HepG2 (cell line): ENCODE data around the gene PHLPP2. TPM values are rescaled to one million over a fixed set of nuclear protein-coding genes. Genes with fewer than 3 reads are reported as not detected.

Experiments
- ESRRA ChIP-seq: sonication (generic); formaldehyde crosslinking; IDR thresholded peaks from 2 replicates; pipeline ENCODE4 v1.5.1; 2020; ENCODE audit warnings: mild to moderate bottlenecking, low read depth, missing genetic modification reagents
- HNF4A ChIP-seq: sonication (generic); formaldehyde crosslinking; IDR thresholded peaks from 2 replicates; pipeline ENCODE4 v1.4.0; 2020; ENCODE audit warnings: missing genetic modification reagents
- MED1 ChIP-seq: sonication (generic); formaldehyde crosslinking; IDR thresholded peaks from 2 replicates; pipeline ENCODE4 v1.4.0; 2020; ENCODE audit warnings: missing genetic modification reagents
- TARDBP ChIP-seq: sonication (generic); formaldehyde crosslinking; IDR thresholded peaks from 2 replicates; pipeline ENCODE4 v1.8.0; 2022; ENCODE audit warnings: mild to moderate bottlenecking, missing genetic modification reagents
- THYN1 ChIP-seq: sonication (generic); formaldehyde crosslinking; IDR thresholded peaks from 2 replicates; pipeline ENCODE4 v1.8.1; 2023; ENCODE audit warnings: low read depth, mild to moderate bottlenecking, moderate library complexity, missing genetic modification reagents, borderline replicate concordance
- ZNF121 ChIP-seq: sonication (generic); formaldehyde crosslinking; IDR thresholded peaks from 2 replicates; pipeline ENCODE4 v1.5.0; 2020; ENCODE audit warnings: mild to moderate bottlenecking, missing genetic modification reagents
- ZNF337 ChIP-seq: sonication (generic); formaldehyde crosslinking; IDR thresholded peaks from 2 replicates; pipeline ENCODE4 v1.5.1; 2020; ENCODE audit warnings: missing genetic modification reagents, low read depth, mild to moderate bottlenecking, borderline replicate concordance
- ZNF816 ChIP-seq: sonication (generic); formaldehyde crosslinking; IDR thresholded peaks from 2 replicates; pipeline ENCODE4 v1.8.0; 2022; ENCODE audit warnings: missing genetic modification reagents, mild to moderate bottlenecking, borderline replicate concordance
- polyA plus RNA-seq, 8 experiments: library from polyadenylated mRNA; depleted of rRNA in 3 of 8; stranded (reverse) in 7 of 8; unstranded in 1 of 8; fragments of >200 nt; fragmentation: Illumina TruSeq in 4 of 8; extraction: Trizol in 4 of 8; gene quantifications; 2 replicates each; pipeline versions ENCODE4 v1.2.1 to v1.2.3, GENCODE V29; 2011 to 2016; ENCODE audit warnings: low read depth in 4 of 8, missing spikeins in 1 of 8, mixed read lengths in 1 of 8; ENCODE audit not compliant: insufficient read depth in 1 of 8
- total RNA-seq, 5 experiments: library from RNA; depleted of rRNA; stranded (reverse); fragments of >200 nt; fragmentation: Illumina TruSeq; extraction: Trizol; gene quantifications; 2 replicates each; pipeline ENCODE4 v1.2.3, GENCODE V29; 2016; ENCODE audit warnings: low read depth in 1 of 5
- TF ChIP-seq, protein P1 (sequence below): sonication (generic); formaldehyde crosslinking; conservative IDR thresholded peaks from 2 replicates; pipeline ENCODE4 v1.4.0; 2020; ENCODE audit warnings: mild to moderate bottlenecking, missing genetic modification reagents, moderate library complexity
- TF ChIP-seq, protein P2 (sequence below): IDR thresholded peaks from 2 replicates; pipeline ENCODE4 v1.4.0; 2020; ENCODE audit warnings: mild to moderate bottlenecking, missing genetic modification reagents
- TF ChIP-seq, protein P3 (sequence below): sonication (generic); formaldehyde crosslinking; conservative IDR thresholded peaks from 2 replicates; pipeline ENCODE4 v1.8.0; 2022; ENCODE audit warnings: mild to moderate bottlenecking, moderate library complexity, missing genetic modification reagents
- TF ChIP-seq, protein P4 (sequence below): sonication (generic); formaldehyde crosslinking; IDR thresholded peaks from 2 replicates; pipeline ENCODE4 v1.4.0; 2020; ENCODE audit warnings: missing genetic modification reagents
- TF ChIP-seq, protein P5 (sequence below): sonication (generic); formaldehyde crosslinking; IDR thresholded peaks from 2 replicates; pipeline ENCODE4 v1.4.0; 2020; ENCODE audit warnings: missing genetic modification reagents

PHLPP2 gene
- total and polyA plus RNA-seq, 2 of the 13 experiments (the other 11 are each of a cell fraction or from before 2014, with no cell fraction given): 8.9 TPM

DNA sequence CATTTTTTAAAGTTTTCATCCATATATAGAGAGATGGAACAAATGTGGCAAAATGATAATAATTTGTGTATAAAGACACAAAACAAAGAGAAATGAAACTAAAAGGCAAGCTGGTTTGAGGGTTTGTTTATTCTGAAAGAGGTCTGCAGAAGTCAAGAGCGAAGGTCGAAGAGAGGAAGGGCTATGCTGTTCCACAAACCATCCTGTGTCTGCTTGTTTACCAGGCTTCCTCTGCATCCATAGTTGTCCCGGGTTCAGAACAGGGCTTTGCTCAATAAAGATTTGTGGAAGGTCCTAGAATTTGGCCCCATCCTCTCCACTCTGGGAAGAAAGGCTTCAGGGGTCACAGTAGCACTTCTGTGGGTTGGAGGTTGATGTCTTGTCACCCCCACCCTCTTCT lies 100.9 kb downstream of the PHLPP2 start (continued):
- TF ChIP-seq, protein P1, sequence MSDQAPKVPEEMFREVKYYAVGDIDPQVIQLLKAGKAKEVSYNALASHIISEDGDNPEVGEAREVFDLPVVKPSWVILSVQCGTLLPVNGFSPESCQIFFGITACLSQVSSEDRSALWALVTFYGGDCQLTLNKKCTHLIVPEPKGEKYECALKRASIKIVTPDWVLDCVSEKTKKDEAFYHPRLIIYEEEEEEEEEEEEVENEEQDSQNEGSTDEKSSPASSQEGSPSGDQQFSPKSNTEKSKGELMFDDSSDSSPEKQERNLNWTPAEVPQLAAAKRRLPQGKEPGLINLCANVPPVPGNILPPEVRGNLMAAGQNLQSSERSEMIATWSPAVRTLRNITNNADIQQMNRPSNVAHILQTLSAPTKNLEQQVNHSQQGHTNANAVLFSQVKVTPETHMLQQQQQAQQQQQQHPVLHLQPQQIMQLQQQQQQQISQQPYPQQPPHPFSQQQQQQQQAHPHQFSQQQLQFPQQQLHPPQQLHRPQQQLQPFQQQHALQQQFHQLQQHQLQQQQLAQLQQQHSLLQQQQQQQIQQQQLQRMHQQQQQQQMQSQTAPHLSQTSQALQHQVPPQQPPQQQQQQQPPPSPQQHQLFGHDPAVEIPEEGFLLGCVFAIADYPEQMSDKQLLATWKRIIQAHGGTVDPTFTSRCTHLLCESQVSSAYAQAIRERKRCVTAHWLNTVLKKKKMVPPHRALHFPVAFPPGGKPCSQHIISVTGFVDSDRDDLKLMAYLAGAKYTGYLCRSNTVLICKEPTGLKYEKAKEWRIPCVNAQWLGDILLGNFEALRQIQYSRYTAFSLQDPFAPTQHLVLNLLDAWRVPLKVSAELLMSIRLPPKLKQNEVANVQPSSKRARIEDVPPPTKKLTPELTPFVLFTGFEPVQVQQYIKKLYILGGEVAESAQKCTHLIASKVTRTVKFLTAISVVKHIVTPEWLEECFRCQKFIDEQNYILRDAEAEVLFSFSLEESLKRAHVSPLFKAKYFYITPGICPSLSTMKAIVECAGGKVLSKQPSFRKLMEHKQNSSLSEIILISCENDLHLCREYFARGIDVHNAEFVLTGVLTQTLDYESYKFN: peak; percentile 83
- no peak for TF ChIP-seq ZNF816 (CRISPR knock-in tag)
- no peak for TF ChIP-seq THYN1 (CRISPR knock-in tag)
- TF ChIP-seq ZNF121: no peak
- TF ChIP-seq, protein P2, sequence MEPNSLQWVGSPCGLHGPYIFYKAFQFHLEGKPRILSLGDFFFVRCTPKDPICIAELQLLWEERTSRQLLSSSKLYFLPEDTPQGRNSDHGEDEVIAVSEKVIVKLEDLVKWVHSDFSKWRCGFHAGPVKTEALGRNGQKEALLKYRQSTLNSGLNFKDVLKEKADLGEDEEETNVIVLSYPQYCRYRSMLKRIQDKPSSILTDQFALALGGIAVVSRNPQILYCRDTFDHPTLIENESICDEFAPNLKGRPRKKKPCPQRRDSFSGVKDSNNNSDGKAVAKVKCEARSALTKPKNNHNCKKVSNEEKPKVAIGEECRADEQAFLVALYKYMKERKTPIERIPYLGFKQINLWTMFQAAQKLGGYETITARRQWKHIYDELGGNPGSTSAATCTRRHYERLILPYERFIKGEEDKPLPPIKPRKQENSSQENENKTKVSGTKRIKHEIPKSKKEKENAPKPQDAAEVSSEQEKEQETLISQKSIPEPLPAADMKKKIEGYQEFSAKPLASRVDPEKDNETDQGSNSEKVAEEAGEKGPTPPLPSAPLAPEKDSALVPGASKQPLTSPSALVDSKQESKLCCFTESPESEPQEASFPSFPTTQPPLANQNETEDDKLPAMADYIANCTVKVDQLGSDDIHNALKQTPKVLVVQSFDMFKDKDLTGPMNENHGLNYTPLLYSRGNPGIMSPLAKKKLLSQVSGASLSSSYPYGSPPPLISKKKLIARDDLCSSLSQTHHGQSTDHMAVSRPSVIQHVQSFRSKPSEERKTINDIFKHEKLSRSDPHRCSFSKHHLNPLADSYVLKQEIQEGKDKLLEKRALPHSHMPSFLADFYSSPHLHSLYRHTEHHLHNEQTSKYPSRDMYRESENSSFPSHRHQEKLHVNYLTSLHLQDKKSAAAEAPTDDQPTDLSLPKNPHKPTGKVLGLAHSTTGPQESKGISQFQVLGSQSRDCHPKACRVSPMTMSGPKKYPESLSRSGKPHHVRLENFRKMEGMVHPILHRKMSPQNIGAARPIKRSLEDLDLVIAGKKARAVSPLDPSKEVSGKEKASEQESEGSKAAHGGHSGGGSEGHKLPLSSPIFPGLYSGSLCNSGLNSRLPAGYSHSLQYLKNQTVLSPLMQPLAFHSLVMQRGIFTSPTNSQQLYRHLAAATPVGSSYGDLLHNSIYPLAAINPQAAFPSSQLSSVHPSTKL: peak; percentile 72
- TF ChIP-seq, protein P3, sequence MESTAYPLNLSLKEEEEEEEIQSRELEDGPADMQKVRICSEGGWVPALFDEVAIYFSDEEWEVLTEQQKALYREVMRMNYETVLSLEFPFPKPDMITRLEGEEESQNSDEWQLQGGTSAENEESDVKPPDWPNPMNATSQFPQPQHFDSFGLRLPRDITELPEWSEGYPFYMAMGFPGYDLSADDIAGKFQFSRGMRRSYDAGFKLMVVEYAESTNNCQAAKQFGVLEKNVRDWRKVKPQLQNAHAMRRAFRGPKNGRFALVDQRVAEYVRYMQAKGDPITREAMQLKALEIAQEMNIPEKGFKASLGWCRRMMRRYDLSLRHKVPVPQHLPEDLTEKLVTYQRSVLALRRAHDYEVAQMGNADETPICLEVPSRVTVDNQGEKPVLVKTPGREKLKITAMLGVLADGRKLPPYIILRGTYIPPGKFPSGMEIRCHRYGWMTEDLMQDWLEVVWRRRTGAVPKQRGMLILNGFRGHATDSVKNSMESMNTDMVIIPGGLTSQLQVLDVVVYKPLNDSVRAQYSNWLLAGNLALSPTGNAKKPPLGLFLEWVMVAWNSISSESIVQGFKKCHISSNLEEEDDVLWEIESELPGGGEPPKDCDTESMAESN (CRISPR knock-in tag): no peak
- TF ChIP-seq ESRRA: peak; percentile 28; the same call in 1 of the 2 replicates
- peak; percentile 84 for TF ChIP-seq HNF4A (CRISPR knock-in tag)
- TF ChIP-seq MED1 (CRISPR knock-in tag): no peak
- 0 out of 2 replicates have a peak, but pooled peaks have one; percentile 40 for TF ChIP-seq ZNF337 (CRISPR knock-in tag)
- TF ChIP-seq, protein P4, sequence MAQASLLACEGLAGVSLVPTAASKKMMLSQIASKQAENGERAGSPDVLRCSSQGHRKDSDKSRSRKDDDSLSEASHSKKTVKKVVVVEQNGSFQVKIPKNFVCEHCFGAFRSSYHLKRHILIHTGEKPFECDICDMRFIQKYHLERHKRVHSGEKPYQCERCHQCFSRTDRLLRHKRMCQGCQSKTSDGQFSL (CRISPR knock-in tag): no peak
- 0 out of 2 replicates have a peak, but pooled peaks have one; percentile 58 for TF ChIP-seq TARDBP (CRISPR knock-in tag)
- TF ChIP-seq, protein P5, sequence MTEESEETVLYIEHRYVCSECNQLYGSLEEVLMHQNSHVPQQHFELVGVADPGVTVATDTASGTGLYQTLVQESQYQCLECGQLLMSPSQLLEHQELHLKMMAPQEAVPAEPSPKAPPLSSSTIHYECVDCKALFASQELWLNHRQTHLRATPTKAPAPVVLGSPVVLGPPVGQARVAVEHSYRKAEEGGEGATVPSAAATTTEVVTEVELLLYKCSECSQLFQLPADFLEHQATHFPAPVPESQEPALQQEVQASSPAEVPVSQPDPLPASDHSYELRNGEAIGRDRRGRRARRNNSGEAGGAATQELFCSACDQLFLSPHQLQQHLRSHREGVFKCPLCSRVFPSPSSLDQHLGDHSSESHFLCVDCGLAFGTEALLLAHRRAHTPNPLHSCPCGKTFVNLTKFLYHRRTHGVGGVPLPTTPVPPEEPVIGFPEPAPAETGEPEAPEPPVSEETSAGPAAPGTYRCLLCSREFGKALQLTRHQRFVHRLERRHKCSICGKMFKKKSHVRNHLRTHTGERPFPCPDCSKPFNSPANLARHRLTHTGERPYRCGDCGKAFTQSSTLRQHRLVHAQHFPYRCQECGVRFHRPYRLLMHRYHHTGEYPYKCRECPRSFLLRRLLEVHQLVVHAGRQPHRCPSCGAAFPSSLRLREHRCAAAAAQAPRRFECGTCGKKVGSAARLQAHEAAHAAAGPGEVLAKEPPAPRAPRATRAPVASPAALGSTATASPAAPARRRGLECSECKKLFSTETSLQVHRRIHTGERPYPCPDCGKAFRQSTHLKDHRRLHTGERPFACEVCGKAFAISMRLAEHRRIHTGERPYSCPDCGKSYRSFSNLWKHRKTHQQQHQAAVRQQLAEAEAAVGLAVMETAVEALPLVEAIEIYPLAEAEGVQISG: peak; percentile 26; the same call in 1 of the 2 replicates
